ENCODE results near the gene ATXN1.

ATXN1 gene

GRCh38 chr6:16663901-16664300 is 97.4 kb downstream of the ATXN1 start:
- DNase-seq = no peak
- Histone ChIP-seq H3K36me3 (no peaks in the 10 kb centered on the region), H3K4me1 (no peaks in the 10 kb centered on the region), H3K9me3 (no peaks in the 10 kb centered on the region), H3K27me3 (no peaks in the 10 kb centered on the region), H3K4me3 (ENCODE audit: low read depth, low read length) (no peak overlapping the region)
- no peak for TF ChIP-seq CTCF (IDR thresholded peaks at IDR 0.05; ENCODE audit: low read depth, low read length)

GRCh38 chr6:16660157-16660497 is 101.1 kb downstream of the ATXN1 start:
- H3K36me3 ChIP-seq = no peaks in the 10 kb centered on the region
- H3K9me3 ChIP-seq = no peaks in the 10 kb centered on the region
- DNase-seq = no peak
- no peak for TF ChIP-seq CTCF (IDR thresholded peaks at IDR 0.05; ENCODE audit: low read depth, low read length)
- H3K27me3 ChIP-seq = no peaks in the 10 kb centered on the region
- H3K4me3 ChIP-seq (ENCODE audit: low read depth, low read length) = no peak overlapping the region
- no peaks in the 10 kb centered on the region for H3K4me1 ChIP-seq

GRCh38 chr6:16659466-16660156 is 101.6 kb downstream of the ATXN1 start:
- no peak for TF ChIP-seq CTCF (IDR thresholded peaks at IDR 0.05; ENCODE audit: low read depth, low read length)
- no peaks in the 10 kb centered on the region for H3K4me1 ChIP-seq
- no peaks in the 10 kb centered on the region for H3K36me3 ChIP-seq
- H3K9me3 ChIP-seq = no peaks in the 10 kb centered on the region
- H3K4me3 ChIP-seq (ENCODE audit: low read depth, low read length) = no peak overlapping the region
- no peak for DNase-seq
- H3K27me3 ChIP-seq = no peaks in the 10 kb centered on the region

- H3K27me3 ChIP-seq = no peaks in the 10 kb centered on the region
- no peaks in the 10 kb centered on the region for H3K9me3 ChIP-seq
- H3K36me3 ChIP-seq = no peaks in the 10 kb centered on the region
- H3K4me3 ChIP-seq (ENCODE audit: low read depth, low read length) = no peak overlapping the region
- no peaks in the 10 kb centered on the region for H3K4me1 ChIP-seq
- no peak for TF ChIP-seq CTCF (IDR thresholded peaks at IDR 0.05; ENCODE audit: low read depth, low read length)
- DNase-seq = no peak
Measured at GRCh38 chr6:16658348-16659034, 102.8 kb downstream of the ATXN1 start.

- no peak for DNase-seq
- Histone ChIP-seq H3K4me3 (ENCODE audit: low read depth, low read length) (no peak overlapping the region), H3K36me3 (no peaks in the 10 kb centered on the region), H3K27me3 (no peaks in the 10 kb centered on the region), H3K4me1 (no peaks in the 10 kb centered on the region), H3K9me3 (no peaks in the 10 kb centered on the region)
- TF ChIP-seq CTCF (IDR thresholded peaks at IDR 0.05; ENCODE audit: low read depth, low read length) = no peak
Measured at GRCh38 chr6:16657768-16658167, 103.5 kb downstream of the ATXN1 start.

- Histone ChIP-seq H3K9me3 (no peaks in the 10 kb centered on the region), H3K4me3 (ENCODE audit: low read depth, low read length) (no peak overlapping the region), H3K36me3 (no peaks in the 10 kb centered on the region), H3K27me3 (no peaks in the 10 kb centered on the region), H3K4me1 (no peaks in the 10 kb centered on the region)
- no peak for TF ChIP-seq CTCF (IDR thresholded peaks at IDR 0.05; ENCODE audit: low read depth, low read length)
- DNase-seq = no peak
Measured at GRCh38 chr6:16656451-16656850, 104.8 kb downstream of the ATXN1 start.
